Medulla oblongata (tissue), 1 donor: ENCODE measurements around the gene FOXF2.
"Not testable (repeated sequence)": the region's sequence is repeated elsewhere in the genome, so short reads cannot be mapped to it uniquely, and the experiment has no call there.

Experiments
- DNase-seq: peaks from one replicate; pipeline ENCODE4 v3.0.0-alpha.2; 2015; ENCODE audit errors: extremely low spot score

FOXF2 gene

DNA sequence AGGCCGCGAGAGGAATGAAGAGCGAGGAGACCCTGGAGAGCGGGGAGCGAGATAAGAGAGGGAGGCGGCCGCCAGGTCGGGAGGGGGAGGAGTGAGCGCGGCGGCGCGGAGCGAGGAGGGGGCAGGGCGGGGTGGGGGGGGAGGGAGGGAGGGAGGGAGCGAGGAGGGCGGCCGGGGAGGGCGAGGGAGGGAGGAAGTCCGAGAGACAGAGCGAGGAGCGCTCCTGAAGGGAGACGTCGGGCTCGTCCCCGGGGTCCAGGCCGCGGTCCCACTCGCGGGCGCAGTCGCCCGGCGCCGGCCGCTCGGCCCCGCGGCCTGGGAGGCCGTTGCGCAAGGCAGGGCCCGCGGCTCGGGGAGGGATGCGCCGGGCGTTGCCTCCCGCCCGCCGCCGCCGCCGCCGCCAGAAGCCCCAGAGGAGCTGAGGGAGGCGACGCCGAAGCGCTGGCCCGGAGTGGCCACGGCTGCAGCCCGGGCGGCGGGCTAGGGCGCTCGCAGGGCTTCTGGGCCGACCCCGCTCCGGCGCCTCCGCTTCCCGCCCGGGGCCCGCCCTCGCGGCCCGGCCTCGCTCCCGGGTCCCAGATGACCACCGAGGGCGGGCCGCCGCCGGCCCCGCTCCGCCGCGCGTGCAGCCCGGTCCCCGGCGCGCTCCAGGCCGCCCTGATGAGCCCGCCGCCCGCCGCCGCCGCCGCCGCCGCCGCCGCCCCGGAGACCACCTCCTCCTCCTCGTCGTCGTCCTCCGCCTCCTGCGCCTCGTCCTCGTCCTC, at the start of gene FOXF2:
TSS of gene FOXF2 (plus strand) at position 208 of the 764 bp plus-strand sequence. CDS start at position 580, 372 bp downstream.
- no peak for DNase-seq

DNA sequence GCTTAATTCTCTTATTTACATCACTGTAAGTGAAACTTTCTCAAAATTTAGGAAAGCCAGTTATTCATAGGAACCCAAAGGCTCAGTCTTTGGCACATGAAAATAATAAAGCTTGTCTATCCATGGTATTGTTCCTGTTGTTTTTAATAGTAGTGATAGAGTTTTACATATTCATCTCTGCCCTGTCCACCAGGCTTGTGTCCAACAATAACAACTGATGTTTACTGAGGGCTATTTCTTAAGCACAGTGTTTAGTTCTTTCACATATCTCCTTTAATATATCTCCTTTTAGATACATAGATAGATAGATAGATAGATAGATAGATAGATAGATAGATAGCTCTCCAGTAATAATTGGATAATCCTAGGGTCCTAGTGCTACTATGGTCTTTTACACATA, 43.3 kb upstream of the FOXF2 start:
- DNase-seq: no peak

DNA sequence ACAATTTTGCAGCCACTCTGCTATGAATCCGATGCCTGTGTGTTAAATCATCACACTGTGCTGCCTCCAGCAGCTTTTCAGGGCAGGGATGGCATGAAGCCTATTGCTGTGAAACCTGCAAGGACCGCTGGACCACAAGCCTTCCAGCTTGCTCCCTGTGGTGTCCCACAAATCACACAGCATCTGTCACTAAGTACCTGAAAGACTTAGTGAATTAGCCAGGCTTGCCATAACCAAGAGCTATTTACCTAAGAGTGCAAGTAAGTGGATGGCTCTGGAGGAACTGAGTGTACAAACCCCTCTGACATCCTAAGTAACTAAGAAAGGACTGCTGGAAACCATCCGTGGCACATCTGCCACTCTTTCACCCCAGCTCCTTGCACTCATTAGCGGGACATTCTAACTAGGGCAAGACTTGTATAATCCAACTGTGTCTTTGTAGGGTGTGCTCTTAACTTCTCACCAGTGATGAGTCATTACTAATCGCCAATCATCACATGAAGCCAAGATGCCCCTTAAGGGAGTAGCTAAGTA, 42.8 kb upstream of the FOXF2 start:
- DNase-seq: no peak

DNA sequence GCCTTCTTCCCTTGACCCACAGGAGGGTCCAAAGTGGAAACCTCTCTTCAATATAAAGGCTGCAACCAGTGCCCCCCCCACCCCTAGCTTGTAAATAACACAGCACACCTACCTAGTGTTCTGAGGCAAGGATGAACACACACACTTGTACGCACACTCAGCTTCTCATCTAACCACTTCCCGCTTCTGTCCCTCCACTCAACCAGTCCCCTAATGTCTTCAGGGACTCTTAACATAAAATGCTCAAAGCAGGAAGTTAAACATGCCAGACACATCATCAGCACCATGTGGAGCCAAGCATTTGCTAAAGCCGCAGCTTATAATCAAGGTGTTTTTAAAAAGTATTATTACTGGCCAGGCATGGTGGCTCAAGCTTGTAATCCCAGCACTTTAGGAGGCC, 42.2 kb upstream of the FOXF2 start:
- no peak for DNase-seq

- no peak for DNase-seq
Measured at GRCh38 chr6:1348675-1349074, 40.7 kb upstream of the FOXF2 start.

GRCh38 chr6:1349655-1350054, 39.7 kb upstream of the FOXF2 start:
- DNase-seq: no peak

- DNase-seq: no peak
Measured at GRCh38 chr6:1351381-1352008, 37.9 kb upstream of the FOXF2 start.

DNA sequence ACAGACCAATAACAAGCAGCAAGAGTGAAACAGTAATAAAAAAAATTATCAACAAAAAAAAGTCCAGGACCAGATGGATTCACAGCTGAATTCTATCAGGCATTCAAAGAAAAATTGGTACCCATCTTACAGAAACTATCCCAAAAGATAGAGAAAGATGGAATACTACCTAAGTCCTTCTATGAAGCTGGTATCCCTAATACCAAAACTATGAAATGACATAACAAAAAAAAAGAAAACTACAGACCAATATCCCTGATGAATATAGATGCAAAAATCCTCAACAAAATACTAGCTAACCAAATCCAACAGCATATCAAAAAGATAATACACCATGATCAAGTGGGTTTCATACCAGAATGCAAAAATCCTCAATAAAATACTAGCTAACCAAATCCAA, 34.3 kb upstream of the FOXF2 start:
- not testable (repeated sequence) for DNase-seq

- not testable (repeated sequence) for DNase-seq
Measured at GRCh38 chr6:1361717-1362116, 27.7 kb upstream of the FOXF2 start.

DNA sequence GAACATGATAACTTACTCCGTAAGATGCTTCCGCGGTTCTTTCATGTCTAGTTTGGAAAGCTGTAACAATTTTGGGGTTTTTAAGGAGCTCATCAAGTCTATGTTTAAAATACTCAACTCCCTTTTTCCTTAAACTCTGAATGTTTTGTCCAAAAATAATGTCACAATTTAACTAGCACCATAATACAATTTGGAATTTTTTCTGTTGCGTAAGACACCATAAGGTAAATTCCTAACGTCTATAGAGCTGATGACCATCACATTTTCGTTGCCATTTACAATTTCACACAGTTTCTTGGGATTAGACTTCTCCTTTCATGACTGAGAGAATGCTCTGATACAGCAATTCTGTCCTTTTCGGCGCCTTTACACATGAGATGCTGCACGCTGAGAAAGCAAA, 26.7 kb upstream of the FOXF2 start:
- no peak for DNase-seq

DNA sequence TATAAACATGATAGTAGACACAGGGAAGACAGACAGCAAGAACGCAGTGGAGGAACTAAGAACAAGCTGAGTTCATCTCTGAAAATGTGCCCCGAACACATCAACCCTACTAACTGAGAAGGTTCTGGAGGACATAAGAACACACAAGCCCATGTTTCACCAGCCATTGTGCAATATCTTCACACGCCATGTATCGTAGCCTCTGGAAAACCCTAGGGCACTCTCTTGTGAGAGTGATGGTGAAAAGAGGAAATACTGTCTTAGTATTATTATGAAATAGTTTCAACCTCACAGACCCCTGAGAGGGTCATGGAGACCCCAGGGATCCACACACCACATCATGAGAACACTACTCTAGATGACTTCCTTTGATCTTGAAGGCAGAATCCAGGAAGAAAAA, 26.1 kb upstream of the FOXF2 start:
- DNase-seq: no peak

DNA sequence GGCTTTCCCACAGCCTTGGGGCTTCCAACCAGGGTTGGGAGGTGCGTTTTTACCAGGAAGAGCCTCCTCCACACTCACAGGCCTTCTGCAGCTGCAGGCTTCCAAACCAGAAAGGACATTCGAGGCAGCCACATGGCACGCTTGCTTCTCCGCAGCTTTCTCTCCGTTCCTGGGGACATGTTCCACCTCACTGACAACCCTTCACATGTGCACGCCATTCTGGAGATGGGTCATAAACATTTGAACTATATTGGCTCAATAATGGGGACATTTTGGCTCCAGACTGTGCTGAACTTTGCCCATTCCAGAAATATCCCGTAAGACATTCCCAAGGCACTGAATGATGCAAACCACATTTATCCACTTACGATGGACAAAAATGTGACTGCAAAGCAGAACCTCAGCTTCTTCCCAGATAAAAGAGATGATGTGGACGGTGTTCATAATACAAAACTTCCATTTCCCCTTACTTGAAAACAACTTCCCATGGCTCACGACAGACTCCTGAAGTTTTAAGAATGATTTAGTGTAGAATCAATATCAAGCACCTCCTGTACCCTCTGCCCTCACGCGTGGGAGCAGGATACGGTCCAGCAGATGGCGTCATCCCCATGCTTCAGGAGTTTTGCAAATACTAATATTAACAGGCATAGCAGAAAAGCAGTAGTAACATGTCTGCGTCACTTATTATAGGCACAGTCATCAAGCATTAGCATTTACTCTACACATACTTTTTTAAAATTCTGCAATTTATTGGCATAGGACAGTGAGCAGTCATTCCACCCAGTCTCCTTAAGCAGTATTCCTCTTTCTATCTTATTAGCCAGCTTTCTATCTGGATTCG, 25.4 kb upstream of the FOXF2 start:
- DNase-seq: no peak

DNA sequence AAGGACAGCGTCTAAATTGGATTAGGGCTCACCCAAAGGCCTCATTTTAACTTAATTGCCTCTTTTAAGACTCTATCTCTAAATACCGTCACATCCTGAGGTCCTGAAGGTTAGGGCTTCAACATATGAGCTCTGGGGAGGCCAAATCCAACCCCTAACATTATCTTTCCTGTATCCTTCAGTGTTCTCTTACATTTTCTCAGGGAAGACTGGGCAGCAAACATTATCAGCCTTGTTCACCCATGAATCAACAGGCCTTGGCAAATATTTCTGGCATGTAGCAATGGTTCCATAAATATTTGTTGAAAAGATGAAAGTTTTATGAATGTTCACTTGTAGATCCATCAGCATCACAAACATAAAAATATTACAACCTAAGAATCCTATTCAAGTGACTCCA, 24.6 kb upstream of the FOXF2 start:
- no peak for DNase-seq

GRCh38 chr6:1365686-1366085, 23.7 kb upstream of the FOXF2 start:
- DNase-seq: no peak

- DNase-seq: no peak
Measured at GRCh38 chr6:1367771-1368170, 21.6 kb upstream of the FOXF2 start.

DNA sequence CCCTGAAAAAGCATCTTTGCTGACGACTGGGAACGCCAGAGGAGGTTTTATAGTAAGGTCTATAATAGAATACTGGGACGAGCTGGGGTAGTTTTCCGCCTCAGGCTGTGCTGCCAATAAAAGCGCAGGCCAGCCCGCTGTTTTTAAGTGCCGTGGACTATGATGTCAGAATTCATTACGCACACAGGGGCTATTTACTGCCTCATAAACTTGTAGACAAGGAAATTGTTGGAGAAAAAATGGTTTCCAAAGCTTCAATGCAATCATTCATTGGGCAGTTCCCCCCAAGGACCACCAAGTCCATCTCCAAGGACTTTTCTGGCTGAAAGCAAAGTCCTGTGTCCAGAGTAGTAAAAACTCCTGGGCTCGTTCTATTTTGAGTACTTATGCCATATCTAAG, 20.4 kb upstream of the FOXF2 start:
- DNase-seq: no peak

- not testable (repeated sequence) for DNase-seq
Measured at GRCh38 chr6:1369695-1370094, 19.7 kb upstream of the FOXF2 start.

DNA sequence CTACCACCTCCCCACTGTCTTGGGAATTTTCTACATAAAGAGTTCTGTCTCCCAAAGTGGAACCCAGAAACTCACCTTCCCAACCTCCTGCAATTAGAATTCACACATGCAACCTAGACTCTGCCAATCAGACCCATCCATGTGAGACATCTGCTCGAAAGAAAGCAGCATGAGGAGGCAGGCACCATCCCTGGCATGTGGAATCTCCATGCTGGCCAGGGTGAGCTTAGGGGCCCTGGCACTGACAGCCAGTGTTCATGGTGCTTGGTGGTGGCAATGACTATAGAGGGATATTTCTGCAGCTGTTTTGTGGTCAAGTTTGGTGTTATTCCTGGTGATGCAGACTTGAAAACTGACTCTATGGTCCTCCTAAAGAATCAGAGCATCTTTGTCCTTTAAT, 17.4 kb upstream of the FOXF2 start:
- no peak for DNase-seq

GRCh38 chr6:1372690-1373089, 16.7 kb upstream of the FOXF2 start:
- DNase-seq: no peak

GRCh38 chr6:1376653-1377052, 12.7 kb upstream of the FOXF2 start:
- DNase-seq: no peak

DNA sequence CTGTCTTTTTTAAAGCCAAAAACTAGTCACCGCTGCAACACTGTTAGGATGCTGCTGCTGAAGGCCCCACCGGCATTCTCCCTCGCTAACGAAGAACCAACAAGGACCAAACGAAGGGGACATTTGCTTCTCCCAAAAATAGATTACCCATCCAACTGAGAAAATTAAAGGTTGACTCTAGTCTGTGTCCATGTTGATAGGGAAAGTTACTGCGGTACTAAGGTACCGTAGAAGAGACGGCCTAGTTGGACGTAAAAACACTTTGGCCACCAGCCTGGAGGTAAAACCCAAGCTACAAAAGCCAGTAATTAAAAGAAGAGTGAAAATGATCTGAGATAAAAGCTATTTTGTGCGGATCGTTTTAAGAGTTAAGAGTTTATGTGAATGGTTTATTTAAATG, 11.8 kb upstream of the FOXF2 start:
- no peak for DNase-seq
